ENCODE results near the gene PYCARD.

The PYCARD gene

GRCh38 chr16:31221357-31222160 lies 19.0 kb upstream of the PYCARD start:
- TF ChIP-seq GATA3 (IDR thresholded peaks at IDR 0.05; ENCODE audit: low read depth, low read length) (no peak), GATA2 (IDR thresholded peaks at IDR 0.05; ENCODE audit: low read depth, low read length) (no peak)

- TF ChIP-seq GATA3 (IDR thresholded peaks at IDR 0.05; ENCODE audit: low read depth, low read length) (no peak), GATA2 (IDR thresholded peaks at IDR 0.05; ENCODE audit: low read depth, low read length) (no peak)
Observed at GRCh38 chr16:31219154-31219741, 16.7 kb upstream of the PYCARD start.

DNA sequence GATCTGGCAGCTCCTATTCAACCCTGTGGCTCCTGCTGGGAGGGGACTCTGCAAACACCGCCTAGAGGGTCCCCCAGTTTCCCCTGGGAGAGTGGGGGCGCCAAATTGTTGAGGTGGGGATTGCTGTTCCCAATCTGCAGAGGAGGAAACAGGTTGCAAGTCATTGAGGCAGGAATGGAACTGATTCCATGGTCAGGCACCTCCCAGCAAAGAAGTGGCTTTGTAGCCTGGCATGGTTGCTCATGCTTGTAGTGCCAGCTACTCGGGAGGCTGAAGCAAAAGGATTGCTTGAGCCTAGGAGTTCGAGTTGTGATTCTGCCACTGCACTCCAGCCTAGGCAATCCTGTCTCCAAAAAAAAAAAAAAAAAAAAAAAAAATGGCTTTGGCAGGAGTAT lies 14.6 kb upstream of the PYCARD start:
- TF ChIP-seq GATA2 (IDR thresholded peaks at IDR 0.05; ENCODE audit: low read depth, low read length) (no peak), GATA3 (IDR thresholded peaks at IDR 0.05; ENCODE audit: low read depth, low read length) (no peak)

GRCh38 chr16:31216422-31217135 lies 14.0 kb upstream of the PYCARD start, which contains the start of gene PYDC1:
Gene PYDC1, minus strand, starts transcription at chr16:31217135. Its CDS starts 107 bp downstream, at chr16:31217028.
- TF ChIP-seq GATA2 (IDR thresholded peaks at IDR 0.05; ENCODE audit: low read depth, low read length) (no peak), GATA3 (IDR thresholded peaks at IDR 0.05; ENCODE audit: low read depth, low read length) (no peak)

GRCh38 chr16:31215287-31216162 lies 13.0 kb upstream of the PYCARD start:
- TF ChIP-seq GATA3 (IDR thresholded peaks at IDR 0.05; ENCODE audit: low read depth, low read length) (no peak), GATA2 (IDR thresholded peaks at IDR 0.05; ENCODE audit: low read depth, low read length) (no peak)

- TF ChIP-seq GATA3 (IDR thresholded peaks at IDR 0.05; ENCODE audit: low read depth, low read length) (no peak), GATA2 (IDR thresholded peaks at IDR 0.05; ENCODE audit: low read depth, low read length) (no peak)
Observed at GRCh38 chr16:31214708-31215286, 12.2 kb upstream of the PYCARD start.

- TF ChIP-seq GATA2 (IDR thresholded peaks at IDR 0.05; ENCODE audit: low read depth, low read length) (no peak), GATA3 (IDR thresholded peaks at IDR 0.05; ENCODE audit: low read depth, low read length) (no peak)
Observed at GRCh38 chr16:31213877-31214707, 11.5 kb upstream of the PYCARD start, which contains the start of gene TRIM72. Gene TRIM72, plus strand, starts transcription at chr16:31214119. Its CDS starts 620 bp downstream, at chr16:31214739.

DNA sequence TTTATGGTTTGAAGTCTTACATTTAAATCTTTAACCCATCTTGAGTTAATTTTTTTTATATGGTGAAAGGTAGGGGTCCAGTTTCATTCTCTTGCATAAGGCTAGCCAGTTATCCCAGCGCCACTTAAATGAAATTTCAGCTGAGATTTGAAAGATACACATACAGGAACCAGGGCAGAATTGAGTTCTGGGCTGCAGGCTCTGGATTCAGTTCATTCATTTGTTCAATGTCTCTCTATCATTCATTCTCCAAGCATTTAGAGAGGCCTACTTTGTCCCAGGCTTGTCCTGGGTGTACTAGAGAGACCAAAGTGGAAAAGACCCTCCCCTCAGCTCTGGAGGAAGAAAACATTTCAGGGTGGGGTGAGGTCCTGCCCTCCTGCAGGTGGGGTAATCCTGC lies 10.8 kb upstream of the PYCARD start:
- TF ChIP-seq GATA2 (IDR thresholded peaks at IDR 0.05; ENCODE audit: low read depth, low read length) (no peak), GATA3 (IDR thresholded peaks at IDR 0.05; ENCODE audit: low read depth, low read length) (no peak)

GRCh38 chr16:31206776-31207175 lies 4.2 kb upstream of the PYCARD start:
- TF ChIP-seq GATA3 (IDR thresholded peaks at IDR 0.05; ENCODE audit: low read depth, low read length) = no peak
- TF ChIP-seq GATA2 (IDR thresholded peaks at IDR 0.05; ENCODE audit: low read depth, low read length) = no peak

DNA sequence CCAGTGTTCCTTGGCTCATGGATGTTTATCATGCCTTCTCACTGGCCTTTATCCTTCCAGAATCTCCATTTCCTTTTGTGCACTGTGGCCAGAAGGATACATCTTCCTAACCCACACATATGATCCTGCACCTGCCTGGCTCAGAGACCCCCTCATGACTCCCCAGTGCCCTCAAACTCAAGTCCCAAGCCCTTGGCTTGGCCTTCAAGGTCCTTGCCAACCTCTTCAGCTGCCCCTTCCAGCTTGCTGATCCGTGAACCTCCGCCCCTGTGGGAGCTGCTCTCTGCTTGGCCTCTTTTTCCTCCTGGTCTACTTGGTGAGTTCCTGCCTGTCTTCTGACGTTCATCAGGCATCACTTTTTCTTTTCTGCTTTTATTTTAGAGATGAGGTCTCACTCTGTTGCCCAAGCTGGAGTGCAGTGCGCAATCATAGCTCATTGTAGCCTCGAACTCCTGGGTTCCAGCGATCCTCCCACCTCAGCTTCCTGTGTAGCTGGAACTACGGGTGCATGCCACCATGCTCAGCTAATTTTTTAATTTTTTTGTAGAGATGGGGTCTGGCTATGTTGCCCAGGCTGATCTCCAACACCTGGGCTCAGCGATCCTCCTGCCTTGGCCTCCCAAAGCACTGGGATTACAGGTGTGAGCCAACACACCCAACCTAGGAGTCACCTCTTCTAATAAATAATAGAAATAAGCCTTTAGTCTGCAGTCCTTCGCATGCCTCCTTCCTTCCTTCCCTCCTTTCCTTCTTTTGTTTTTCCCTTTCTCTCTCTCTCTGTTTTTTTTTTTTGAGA lies 2.5 kb upstream of the PYCARD start:
- TF ChIP-seq GATA2 (IDR thresholded peaks at IDR 0.05; ENCODE audit: low read depth, low read length) = no peak
- no peak for TF ChIP-seq GATA3 (IDR thresholded peaks at IDR 0.05; ENCODE audit: low read depth, low read length)

- TF ChIP-seq GATA2 (IDR thresholded peaks at IDR 0.05; ENCODE audit: low read depth, low read length) (no peak), GATA3 (IDR thresholded peaks at IDR 0.05; ENCODE audit: low read depth, low read length) (no peak)
Observed at GRCh38 chr16:31201582-31202413, 762 bp downstream of the PYCARD start.

All from SH-SY5Y (cell line).